ENCODE data around the gene CREB1.
"Not testable (repeated sequence)": the region's sequence is repeated elsewhere in the genome, so short reads cannot be mapped to it uniquely, and the experiment has no call there.

The CREB1 gene

GRCh38 chr2:207621501-207622039 lies 91.8 kb downstream of the CREB1 start:
- Mint-ChIP-seq H3K4me3 (peak overlapping the region; percentile 49), H3K36me3 (ENCODE audit: low read depth) (peaks cover 43% of the 10 kb centered on the region), H3K27me3 (ENCODE audit: low read depth) (no peaks in the 10 kb centered on the region), H3K4me1 (ENCODE audit: low read depth) (peaks cover 39% of the 10 kb centered on the region), H3K27ac (peak overlapping the region; percentile 39), H3K9me3 (no peaks in the 10 kb centered on the region)
- no peak for DNase-seq (ENCODE audit: low spot score)

DNA sequence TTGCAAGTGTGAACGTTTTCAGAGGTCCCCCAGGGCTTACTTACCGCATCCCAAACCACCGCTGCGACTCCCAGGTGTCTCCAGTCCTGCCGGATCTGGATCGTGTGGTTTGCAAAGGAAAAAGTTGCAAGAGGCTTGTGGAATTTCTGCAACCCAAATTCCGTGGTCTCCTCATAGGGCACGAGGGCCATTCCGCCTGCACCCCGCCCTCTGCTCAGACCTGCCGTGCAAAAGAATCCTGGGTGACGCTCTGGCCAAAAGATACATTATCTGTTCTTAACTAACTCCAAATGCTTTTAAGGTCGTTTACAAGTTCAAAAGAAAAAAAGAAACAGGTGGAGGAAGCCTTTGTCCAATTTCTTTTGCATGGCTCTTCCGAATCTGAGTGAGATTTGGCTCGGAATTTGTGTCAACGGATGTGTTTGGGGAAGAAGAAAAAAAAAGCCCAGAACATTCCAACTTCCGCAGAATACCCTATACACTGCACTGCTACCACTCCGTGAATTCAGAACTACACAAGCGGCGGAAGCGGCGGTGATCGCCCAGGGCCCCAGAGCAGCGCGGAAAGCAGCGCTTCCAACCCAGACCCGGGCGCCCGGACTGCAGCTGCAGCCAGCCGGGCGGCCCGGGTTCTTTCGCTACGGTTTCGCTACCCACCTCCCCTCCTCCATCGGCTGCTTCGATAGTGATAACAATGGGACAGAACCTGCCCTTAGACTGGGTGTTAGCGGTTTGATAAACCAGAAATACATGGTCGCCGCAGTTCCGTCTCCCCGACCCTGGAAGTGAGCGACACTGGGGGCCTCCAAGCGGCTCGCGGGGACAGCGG lies 94.6 kb downstream of the CREB1 start:
- Mint-ChIP-seq H3K36me3 (ENCODE audit: low read depth) (peaks cover 26% of the 10 kb centered on the region), H3K27ac (peak overlapping the region; percentile 96), H3K27me3 (ENCODE audit: low read depth) (peaks cover 2% of the 10 kb centered on the region), H3K4me3 (peak overlapping the region; percentile 94), H3K4me1 (ENCODE audit: low read depth) (peaks cover 35% of the 10 kb centered on the region), H3K9me3 (no peaks in the 10 kb centered on the region)
- peak; percentile 73 for DNase-seq (ENCODE audit: low spot score)

DNA sequence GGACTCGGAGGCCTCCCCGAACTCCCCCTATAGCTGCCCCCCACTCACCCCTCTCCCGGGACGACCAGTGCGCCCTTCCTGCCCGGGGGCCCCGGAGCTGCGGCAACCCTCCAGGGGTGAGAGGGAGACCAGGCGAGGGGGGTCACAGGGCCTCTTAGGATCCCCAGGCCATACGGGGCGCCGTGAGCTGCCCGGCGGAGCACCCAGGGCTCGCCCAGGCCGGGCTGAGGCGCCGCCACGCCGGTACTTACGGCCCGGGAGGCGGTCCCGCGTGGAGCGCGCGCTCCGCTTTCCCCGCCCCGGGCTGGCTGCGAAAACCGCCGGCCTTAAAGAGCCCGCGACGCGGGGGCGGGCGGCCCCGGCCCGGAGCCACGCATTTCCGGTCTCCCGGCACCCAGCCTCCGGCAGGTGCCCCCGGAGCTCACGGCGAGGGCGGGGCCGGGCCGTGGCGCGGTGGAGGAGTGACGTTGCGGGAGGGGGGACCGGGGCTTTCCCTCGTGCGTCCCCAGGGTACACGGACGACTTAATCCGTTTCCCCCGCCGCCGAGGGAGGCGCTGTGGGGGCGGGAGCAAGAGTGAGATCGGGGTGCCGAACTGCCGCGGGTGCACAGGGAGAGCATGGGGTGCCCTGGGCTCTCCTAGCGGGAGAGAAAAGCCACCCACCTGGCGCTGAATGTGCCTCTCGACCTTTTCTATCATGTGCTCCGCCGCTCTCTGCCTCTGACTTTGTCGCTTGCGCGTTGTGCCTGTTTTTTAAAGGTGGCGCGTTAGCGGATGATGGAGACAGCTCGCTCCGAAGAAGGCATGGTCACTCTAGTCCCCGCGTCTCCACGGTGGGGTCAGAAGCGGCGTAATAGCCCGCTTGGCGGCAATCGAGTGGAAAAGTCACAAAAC lies 95.5 kb downstream of the CREB1 start, which contains the start of gene METTL21A:
Gene METTL21A (minus strand): TSS at position 381 of the 894 bp plus-strand sequence. CDS start 1,019 bp downstream, outside the sequence.
- H3K4me3 Mint-ChIP-seq = peak within 1 kb of the TSS; percentile 94
- H3K9me3 Mint-ChIP-seq = no peaks in the 10 kb centered on the region
- peaks cover 21% of the 10 kb centered on the region for H3K36me3 Mint-ChIP-seq (ENCODE audit: low read depth)
- peaks cover 29% of the 10 kb centered on the region for H3K4me1 Mint-ChIP-seq (ENCODE audit: low read depth)
- DNase-seq (ENCODE audit: low spot score) = peak; percentile 97
- peaks cover 2% of the 10 kb centered on the region for H3K27me3 Mint-ChIP-seq (ENCODE audit: low read depth)
- peak within 1 kb of the TSS; percentile 96 for H3K27ac Mint-ChIP-seq

- Mint-ChIP-seq H3K4me1 (ENCODE audit: low read depth) (peaks cover 9% of the 10 kb centered on the region), H3K9me3 (no peaks in the 10 kb centered on the region), H3K27ac (no peak overlapping the region), H3K4me3 (no peak overlapping the region), H3K27me3 (ENCODE audit: low read depth) (peaks cover 2% of the 10 kb centered on the region), H3K36me3 (ENCODE audit: low read depth) (no peaks in the 10 kb centered on the region)
- DNase-seq (ENCODE audit: low spot score) = no peak
Measured at GRCh38 chr2:207629553-207629952, 99.8 kb downstream of the CREB1 start.

GRCh38 chr2:207630491-207630890 lies 100.7 kb downstream of the CREB1 start:
- DNase-seq (ENCODE audit: low spot score) = no peak
- no peak overlapping the region for H3K27ac Mint-ChIP-seq
- H3K27me3 Mint-ChIP-seq (ENCODE audit: low read depth) = peaks cover 2% of the 10 kb centered on the region
- no peaks in the 10 kb centered on the region for H3K36me3 Mint-ChIP-seq (ENCODE audit: low read depth)
- H3K9me3 Mint-ChIP-seq = no peaks in the 10 kb centered on the region
- peaks cover 9% of the 10 kb centered on the region for H3K4me1 Mint-ChIP-seq (ENCODE audit: low read depth)
- no peak overlapping the region for H3K4me3 Mint-ChIP-seq

- H3K9me3 Mint-ChIP-seq = no peaks in the 10 kb centered on the region
- H3K27ac Mint-ChIP-seq = no peak overlapping the region
- H3K4me1 Mint-ChIP-seq (ENCODE audit: low read depth) = peaks cover 7% of the 10 kb centered on the region
- no peak for DNase-seq (ENCODE audit: low spot score)
- H3K27me3 Mint-ChIP-seq (ENCODE audit: low read depth) = no peaks in the 10 kb centered on the region
- no peak overlapping the region for H3K4me3 Mint-ChIP-seq
- no peaks in the 10 kb centered on the region for H3K36me3 Mint-ChIP-seq (ENCODE audit: low read depth)
Measured at GRCh38 chr2:207632575-207633493, 103.1 kb downstream of the CREB1 start.

GRCh38 chr2:207633686-207634085 lies 103.9 kb downstream of the CREB1 start:
- Mint-ChIP-seq H3K4me1 (ENCODE audit: low read depth) (peaks cover 7% of the 10 kb centered on the region), H3K36me3 (ENCODE audit: low read depth) (no peaks in the 10 kb centered on the region), H3K27me3 (ENCODE audit: low read depth) (no peaks in the 10 kb centered on the region), H3K4me3 (no peak overlapping the region), H3K9me3 (no peaks in the 10 kb centered on the region), H3K27ac (no peak overlapping the region)
- no peak for DNase-seq (ENCODE audit: low spot score)

DNA sequence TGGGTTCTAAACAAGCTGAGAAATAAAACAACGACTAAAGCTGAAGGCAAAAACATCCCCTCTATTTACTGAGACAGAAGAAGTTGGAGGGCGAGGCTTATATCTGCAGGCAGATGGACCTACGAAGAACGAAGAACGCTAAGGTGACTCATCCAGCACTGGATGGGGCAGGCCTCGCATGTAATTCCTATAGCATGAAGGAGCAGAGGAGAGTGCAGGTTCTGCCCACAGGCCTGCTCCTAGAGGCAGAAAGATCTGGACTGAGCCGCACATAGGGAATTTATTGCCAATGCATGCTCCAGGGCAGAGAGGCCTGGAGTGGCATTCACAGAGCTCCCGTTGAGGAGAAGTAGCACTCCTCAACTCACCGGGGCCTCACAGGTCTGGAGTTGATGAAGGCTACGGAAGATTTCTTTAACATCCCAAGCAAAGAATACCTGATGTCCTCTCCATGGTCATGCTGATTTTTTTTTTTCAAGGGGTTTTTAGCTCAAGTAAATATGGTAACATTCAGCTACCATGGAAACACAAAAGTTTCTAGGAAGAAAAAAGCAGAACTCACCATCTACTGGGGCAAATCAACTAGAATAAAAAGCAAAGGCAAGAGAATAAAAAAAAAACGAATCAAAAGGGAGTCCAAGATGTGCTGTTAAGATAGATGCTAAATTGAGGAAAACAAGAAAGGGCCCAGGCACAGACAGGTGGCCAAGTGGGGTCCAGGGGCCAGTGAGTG lies 105.9 kb downstream of the CREB1 start:
- H3K27ac Mint-ChIP-seq = no peak overlapping the region
- H3K9me3 Mint-ChIP-seq = peaks cover 9% of the 10 kb centered on the region
- H3K27me3 Mint-ChIP-seq (ENCODE audit: low read depth) = no peaks in the 10 kb centered on the region
- DNase-seq (ENCODE audit: low spot score) = no peak
- H3K4me1 Mint-ChIP-seq (ENCODE audit: low read depth) = peaks cover 7% of the 10 kb centered on the region
- no peak overlapping the region for H3K4me3 Mint-ChIP-seq
- H3K36me3 Mint-ChIP-seq (ENCODE audit: low read depth) = no peaks in the 10 kb centered on the region

GRCh38 chr2:207639288-207639687 lies 109.5 kb downstream of the CREB1 start:
- H3K9me3 Mint-ChIP-seq = peaks cover 21% of the 10 kb centered on the region
- H3K4me3 Mint-ChIP-seq; DNase-seq (ENCODE audit: low spot score); H3K27me3 Mint-ChIP-seq (ENCODE audit: low read depth); H3K4me1 Mint-ChIP-seq (ENCODE audit: low read depth); H3K36me3 Mint-ChIP-seq (ENCODE audit: low read depth); H3K27ac Mint-ChIP-seq: not testable (repeated sequence)

DNA sequence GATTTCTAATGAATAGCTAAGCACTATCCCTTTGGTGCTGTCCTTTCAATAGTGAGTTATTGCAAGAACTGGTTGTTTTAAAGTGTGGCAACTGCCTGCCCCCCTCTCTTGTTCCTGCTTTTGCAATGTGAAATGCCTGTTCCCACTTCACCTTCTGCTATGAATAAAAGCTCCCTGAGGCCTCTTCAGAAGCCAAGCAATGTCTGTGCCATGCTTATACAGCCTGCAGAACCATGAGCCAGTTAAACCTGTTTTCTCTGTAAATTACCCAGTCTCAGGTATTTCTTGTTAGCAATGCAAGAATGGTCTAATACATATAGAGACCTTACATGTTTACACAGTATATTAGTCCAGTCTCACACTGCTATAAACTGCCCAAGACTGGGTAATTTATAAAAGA lies 110.4 kb downstream of the CREB1 start:
- H3K27me3 Mint-ChIP-seq (ENCODE audit: low read depth) = peaks cover 2% of the 10 kb centered on the region
- peaks cover 21% of the 10 kb centered on the region for H3K9me3 Mint-ChIP-seq
- H3K27ac Mint-ChIP-seq = no peak overlapping the region
- H3K4me1 Mint-ChIP-seq (ENCODE audit: low read depth) = no peaks in the 10 kb centered on the region
- H3K4me3 Mint-ChIP-seq = no peak overlapping the region
- DNase-seq (ENCODE audit: low spot score) = no peak
- H3K36me3 Mint-ChIP-seq (ENCODE audit: low read depth) = no peaks in the 10 kb centered on the region

- H3K4me1 Mint-ChIP-seq (ENCODE audit: low read depth) = no peaks in the 10 kb centered on the region
- H3K9me3 Mint-ChIP-seq = peaks cover 21% of the 10 kb centered on the region
- no peak for DNase-seq (ENCODE audit: low spot score)
- H3K27me3 Mint-ChIP-seq (ENCODE audit: low read depth) = peaks cover 2% of the 10 kb centered on the region
- no peak overlapping the region for H3K4me3 Mint-ChIP-seq
- H3K27ac Mint-ChIP-seq = no peak overlapping the region
- H3K36me3 Mint-ChIP-seq (ENCODE audit: low read depth) = no peaks in the 10 kb centered on the region
Measured at GRCh38 chr2:207640661-207641060, 110.9 kb downstream of the CREB1 start.

DNA sequence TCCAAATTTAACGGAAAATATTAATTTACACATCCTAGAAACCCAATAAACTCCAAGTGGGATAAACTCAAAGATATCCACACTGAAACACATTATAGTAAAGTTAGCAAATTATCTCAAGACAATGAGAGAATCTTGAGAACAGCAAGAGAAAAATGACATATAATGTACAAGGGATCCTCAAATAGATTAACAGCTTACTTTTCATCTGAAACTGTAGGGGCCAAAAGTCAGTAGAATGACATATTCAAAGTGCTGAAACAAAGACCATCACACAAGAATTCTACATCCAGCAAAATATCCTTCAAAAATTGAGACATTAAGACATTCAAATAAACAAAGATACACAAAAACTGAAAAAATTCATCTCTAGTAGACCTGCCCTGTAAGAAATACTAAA lies 114.1 kb downstream of the CREB1 start:
- peaks cover 7% of the 10 kb centered on the region for H3K27me3 Mint-ChIP-seq (ENCODE audit: low read depth)
- H3K36me3 Mint-ChIP-seq (ENCODE audit: low read depth) = no peaks in the 10 kb centered on the region
- no peak for DNase-seq (ENCODE audit: low spot score)
- H3K4me3 Mint-ChIP-seq = no peak overlapping the region
- H3K4me1 Mint-ChIP-seq (ENCODE audit: low read depth) = no peaks in the 10 kb centered on the region
- H3K27ac Mint-ChIP-seq = no peak overlapping the region
- H3K9me3 Mint-ChIP-seq = peaks cover 21% of the 10 kb centered on the region

DNA sequence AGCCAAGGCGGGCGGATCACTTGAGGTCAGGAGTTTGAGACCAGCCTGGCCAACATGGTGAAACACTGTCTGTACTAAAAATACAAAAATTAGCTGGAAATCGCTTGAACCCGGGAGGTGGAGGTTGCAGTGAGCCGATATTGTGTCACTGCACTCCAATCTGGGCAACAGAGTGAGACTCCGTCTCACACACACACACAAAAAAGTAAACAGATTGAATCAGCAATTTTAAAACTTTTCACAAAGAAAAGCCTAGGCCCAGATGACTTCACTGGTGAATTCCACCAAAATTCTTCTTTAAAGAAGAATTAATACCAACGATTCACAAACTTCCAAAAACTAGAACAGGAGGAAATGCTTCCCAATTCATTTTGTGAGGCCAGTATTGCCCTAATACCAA lies 116.8 kb downstream of the CREB1 start:
- H3K27ac Mint-ChIP-seq; H3K27me3 Mint-ChIP-seq (ENCODE audit: low read depth); H3K4me1 Mint-ChIP-seq (ENCODE audit: low read depth); H3K9me3 Mint-ChIP-seq; H3K36me3 Mint-ChIP-seq (ENCODE audit: low read depth); H3K4me3 Mint-ChIP-seq; DNase-seq (ENCODE audit: low spot score): not testable (repeated sequence)

All from T-helper 2 cell treated with Interferon-gamma antibody and Interleukin-4, amounts not matched to agents 5 μg/mL and 100 μg/mL, for 36 hours (primary cell).